GM19023 (cell line): ENCODE data around the gene ACSM2A.
"Not testable (repeated sequence)": the region's sequence is repeated elsewhere in the genome, so short reads cannot be mapped to it uniquely, and the experiment has no call there.

ENCODE experiments used
- ATAC-seq: cut with Tn5 transposase; IDR thresholded peaks from one replicate; pipeline ENCODE4 v1.9.1; 2021; ENCODE audit warnings: mild to moderate bottlenecking, moderate library complexity; ENCODE audit not compliant: unreplicated experiment

Gene ACSM2A, protein sequence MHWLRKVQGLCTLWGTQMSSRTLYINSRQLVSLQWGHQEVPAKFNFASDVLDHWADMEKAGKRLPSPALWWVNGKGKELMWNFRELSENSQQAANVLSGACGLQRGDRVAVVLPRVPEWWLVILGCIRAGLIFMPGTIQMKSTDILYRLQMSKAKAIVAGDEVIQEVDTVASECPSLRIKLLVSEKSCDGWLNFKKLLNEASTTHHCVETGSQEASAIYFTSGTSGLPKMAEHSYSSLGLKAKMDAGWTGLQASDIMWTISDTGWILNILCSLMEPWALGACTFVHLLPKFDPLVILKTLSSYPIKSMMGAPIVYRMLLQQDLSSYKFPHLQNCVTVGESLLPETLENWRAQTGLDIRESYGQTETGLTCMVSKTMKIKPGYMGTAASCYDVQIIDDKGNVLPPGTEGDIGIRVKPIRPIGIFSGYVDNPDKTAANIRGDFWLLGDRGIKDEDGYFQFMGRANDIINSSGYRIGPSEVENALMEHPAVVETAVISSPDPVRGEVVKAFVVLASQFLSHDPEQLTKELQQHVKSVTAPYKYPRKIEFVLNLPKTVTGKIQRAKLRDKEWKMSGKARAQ

DNA sequence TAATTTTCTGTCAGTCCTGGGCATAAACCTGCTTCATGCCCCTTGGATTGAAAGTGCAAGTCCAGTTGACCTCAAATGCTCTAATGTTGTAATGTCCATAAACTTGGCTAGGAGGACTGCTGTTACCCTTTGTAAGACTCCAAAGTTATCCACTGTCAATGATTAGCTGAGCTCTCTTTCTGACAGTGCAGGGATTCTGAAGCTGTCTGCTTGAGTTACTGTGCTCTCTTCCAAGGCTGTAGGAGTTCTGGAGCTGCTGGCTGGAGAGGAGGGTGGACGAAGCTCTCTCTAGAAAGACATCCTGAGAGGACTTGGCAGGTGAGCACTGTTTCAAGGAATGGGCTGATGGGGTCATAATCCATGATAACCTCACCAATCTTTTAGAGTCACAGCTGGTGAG, at the start of gene ACSM2A:
Gene ACSM2A (plus strand): TSS at position 158 of the 400 bp plus-strand sequence. CDS start 8,594 bp downstream, outside the sequence.
- ATAC-seq, result not testable (repeated sequence)

DNA sequence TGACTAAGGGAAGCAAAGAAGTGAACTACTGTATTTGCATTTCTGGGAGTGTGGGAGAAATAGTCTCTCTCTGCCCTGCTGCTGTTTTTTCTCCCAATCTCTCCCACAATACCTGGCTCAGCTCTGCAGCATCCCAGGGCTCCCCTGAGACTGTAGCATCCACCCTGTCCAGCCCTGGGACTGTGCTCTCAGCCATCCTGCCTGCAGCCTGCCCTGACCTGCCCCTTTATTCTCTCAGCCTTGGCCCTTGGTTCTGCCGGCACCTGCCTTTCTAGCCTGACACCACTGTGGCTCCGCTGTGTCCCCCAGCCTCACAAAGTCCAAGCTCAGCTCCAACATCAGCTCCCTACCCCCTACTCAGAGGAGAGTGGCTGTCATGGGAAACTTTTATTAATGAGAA, 48.7 kb upstream of the ACSM2A start:
- no peak for ATAC-seq

DNA sequence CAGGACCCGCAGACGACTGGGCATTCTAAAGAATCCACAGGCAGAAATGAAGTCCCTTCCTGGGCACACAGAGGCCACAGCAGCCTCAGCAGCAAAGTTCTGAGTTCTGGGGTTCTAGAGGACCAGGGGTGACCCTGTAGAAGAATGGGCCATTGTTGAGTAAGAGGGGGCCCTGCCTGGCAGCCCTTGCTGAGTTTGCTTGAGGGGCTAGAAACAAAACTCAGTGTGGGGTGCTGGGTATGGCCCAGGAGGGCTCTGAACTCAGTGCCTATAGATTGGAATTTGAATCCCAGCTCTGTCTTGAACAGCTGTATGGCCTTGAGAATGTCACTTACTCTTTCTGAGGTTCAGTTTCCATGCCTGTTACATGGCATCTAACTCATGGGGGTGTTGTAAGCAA, 46.7 kb upstream of the ACSM2A start, which contains the start of gene PDILT:
Gene PDILT (minus strand): TSS at position 101 of the 400 bp plus-strand sequence. CDS start 5,437 bp downstream, outside the sequence.
- ATAC-seq, result no peak

DNA sequence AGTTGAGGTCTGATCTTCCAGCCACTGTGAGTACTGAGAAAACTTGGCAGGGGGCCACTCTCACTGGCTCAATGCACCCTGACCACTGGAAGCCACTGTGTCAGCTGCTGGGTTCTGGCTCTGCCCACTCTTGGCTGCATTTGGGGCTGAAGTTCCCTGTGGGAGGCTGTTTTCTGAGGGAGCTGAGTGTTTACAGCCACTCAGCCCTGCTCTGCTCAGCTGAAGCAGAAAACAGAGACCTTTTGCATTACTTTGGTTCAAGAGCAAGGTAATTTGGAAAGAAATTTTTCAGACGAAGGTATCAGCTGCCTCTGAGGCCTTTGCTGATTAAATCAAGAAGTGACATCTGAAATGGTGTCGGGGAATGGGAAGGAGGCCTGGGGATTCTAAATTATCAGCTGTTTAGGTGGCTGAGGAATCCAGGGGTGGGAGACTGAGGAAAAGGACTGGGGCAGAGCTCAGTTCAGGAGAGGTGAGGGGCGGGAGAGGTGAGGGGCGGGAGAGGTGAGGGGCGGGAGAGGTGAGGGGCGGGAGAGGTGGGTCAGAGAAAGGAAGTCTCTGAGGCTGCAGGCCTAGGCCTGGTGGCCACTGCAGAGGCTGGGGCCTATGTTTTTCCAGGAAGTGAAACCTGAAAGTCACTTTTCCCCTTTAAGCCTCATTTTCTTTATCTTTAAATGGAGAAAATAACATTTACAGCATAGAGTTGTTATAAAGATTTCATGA, 41.8 kb upstream of the ACSM2A start, which contains the start of gene ACSM5:
Gene ACSM5 (plus strand): TSS at position 137 of the 723 bp plus-strand sequence. CDS start 1,951 bp downstream, outside the sequence.
- no peak for ATAC-seq

DNA sequence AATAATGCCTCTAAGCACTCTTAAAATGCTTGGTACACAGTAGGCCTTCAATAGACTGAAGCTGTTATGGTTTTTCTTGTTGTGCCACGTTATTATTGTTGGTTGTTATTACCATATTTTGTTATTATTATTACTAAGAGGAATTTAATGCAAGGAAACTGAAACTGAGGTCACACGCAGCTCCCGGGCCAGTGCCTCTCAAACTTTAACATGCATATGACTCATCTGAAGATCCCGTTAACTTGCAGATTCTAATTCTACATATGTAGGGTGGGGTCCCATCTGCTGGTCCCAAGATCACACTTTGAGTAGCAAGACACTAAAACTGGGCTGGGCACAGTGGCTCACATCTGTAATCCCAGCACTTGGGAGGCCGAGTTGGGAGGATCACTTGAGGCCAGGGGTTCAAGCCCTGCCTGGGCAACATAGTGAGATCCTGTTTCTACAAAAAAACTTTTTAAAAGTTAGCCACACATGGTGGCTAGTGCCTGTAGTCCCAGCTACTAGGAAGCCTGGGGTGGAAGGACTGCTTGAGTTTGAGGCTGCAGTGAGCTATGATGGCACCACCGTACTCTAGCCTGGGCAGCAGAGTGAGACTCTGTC, 41.1 kb upstream of the ACSM2A start:
- no peak for ATAC-seq

DNA sequence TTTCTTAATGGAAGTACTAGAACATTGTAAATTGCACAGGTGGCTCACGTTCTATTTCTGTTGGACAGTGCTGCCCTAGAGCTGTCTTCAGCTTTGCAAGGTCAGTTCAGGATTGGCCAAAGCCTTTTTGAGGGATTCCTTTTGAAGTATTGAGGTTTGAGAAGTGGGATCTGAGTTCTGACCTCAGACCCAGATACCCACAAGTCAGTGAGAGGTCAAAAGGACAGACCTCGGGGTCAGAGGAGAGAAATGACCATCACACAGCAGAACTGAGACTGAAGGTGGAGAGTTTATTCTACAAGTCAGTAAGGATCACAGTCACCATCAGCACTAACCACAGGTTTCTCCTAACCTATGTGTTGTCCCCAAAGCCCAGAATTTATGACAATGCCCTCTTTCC, 40.3 kb upstream of the ACSM2A start:
- ATAC-seq, result no peak

DNA sequence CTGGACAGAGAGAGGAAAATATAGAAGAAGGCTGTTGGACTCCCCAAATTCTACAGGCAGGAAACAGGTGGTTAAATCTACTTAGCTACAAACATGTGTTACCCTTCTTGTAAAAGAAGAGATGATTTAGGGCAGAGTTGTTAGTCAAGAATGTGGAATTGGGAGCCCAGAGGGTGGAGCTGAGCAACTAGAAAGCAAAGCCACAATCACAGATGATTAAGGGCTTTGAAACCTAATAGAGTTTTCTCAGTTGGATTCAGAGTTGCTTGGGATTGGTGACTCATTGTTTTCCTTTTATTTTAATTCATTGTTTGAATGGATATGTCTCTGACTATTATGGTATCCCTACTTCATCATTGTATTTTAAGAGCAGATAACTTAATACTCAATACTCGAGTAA, 35.8 kb upstream of the ACSM2A start:
- no peak for ATAC-seq

DNA sequence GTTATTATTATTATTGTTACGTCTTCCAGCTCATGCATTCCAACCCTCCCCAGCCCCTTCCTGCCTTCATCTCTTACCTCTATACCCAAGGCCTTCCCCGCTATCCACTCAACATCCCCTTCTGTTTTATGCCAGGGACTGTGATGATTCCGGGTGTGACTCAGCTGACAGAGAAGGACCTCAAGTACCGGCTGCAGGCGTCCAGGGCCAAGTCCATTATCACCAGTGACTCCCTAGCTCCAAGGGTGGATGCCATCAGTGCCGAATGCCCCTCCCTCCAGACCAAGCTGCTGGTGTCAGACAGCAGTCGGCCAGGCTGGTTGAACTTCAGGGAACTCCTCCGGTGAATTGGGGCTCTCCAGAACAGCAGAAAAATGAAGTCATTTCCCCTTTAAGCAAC, 32.2 kb upstream of the ACSM2A start:
- ATAC-seq, result not testable (repeated sequence)

DNA sequence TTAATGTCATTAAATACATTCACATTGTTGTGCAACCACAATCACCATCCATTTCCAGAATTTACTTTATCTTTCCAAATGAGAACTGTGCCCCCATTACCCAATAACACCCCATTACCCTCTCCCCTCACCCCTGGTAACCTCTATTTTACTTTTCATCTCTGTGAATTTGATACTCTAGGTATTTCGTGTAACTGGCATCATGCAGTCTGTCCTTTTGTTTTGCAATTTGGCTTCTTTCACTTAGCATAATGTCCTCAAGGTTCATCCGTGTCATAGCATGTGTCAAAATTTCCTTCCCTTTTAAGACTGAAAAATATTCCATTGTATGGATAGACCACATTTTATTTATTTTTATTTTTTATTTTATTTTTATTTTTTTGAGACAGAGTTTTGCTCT, 29.6 kb upstream of the ACSM2A start:
- not testable (repeated sequence) for ATAC-seq

DNA sequence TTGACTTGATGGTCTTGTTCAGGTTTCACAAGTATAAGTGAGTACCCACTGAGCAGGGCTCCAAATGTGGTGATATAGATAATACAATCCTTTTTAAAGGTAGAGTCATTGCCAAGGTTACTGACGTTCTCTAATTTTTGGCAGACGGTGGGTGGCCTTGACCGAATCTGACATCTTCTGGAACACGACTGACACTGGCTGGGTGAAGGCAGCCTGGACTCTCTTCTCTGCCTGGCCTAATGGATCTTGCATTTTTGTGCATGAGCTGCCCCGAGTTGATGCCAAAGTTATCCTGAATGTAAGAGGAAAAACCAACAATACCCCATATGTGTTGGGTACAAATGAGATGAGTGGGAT, 27.6 kb upstream of the ACSM2A start:
- ATAC-seq, result not testable (repeated sequence)

DNA sequence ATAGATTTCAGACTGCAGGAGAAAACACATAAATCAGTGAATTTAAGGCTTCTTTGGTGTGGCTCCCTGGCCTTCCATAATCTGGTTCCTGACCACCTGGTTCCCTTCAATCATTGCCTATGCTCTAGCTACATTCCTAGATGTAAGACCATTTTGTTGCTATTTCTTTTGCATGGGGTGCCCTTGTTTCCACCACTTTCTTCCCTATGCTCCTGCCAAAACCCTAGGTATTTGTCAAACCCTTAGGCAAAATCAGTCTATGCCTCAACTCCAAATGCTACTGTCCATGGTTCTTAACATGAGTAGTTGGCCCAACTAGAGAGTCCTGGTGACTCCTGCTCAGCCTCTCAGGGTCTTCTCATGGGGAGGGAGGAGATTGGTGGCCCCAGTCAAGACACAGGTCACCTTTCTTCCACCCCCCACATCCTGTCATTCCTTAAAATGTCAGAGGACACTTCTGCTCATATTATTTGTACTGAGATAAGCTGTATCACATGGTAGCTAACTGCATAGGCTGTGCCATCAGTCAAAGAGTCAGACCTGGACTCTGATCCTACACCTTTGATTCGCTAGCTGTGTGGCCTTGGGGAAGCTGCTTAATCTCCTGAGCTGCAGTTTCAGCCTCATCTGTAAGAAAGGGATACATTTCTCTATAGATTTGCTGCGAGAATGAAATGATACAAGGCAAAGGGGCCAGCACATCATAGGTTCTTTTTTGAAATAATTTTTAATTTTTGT, 27.0 kb upstream of the ACSM2A start:
- no peak for ATAC-seq

DNA sequence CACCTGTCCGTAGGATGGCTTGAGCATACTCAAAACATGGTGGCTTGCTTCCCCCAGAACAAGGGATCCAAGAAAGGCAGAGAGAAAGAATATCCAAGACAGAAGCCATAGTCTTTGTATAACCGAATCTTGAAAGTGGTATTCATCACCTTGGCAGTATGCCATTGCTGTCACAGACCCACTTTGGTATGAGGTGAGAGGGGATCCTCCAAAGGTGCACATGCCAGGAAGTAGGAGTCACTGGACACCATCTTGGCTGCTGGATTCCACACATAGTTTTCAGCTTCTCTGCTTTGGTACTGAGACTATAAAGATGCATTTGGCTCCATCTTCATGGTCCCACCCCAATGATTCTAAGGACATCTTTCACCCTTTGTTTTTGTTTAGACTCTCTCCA, 23.9 kb upstream of the ACSM2A start:
- ATAC-seq, result not testable (repeated sequence)

DNA sequence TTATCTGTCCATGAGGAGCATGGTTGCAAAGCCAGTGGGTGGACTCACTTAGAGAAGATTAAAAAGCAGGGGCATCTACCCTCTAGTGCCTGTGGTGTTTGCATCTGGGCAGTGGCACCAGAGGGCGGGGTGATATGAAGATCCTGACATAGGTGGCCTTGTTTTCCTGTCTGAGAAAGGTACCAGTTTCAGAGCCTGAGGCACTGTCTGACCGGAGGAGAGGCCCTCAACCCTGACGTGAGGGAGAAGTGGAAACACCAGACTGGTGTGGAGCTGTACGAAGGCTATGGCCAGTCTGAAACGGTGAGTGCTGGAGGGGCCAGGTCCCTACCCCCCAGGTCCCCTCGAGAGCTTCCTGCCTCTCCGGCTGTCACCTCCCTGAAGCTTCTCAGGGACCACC, 21.8 kb upstream of the ACSM2A start:
- ATAC-seq, result not testable (repeated sequence)

DNA sequence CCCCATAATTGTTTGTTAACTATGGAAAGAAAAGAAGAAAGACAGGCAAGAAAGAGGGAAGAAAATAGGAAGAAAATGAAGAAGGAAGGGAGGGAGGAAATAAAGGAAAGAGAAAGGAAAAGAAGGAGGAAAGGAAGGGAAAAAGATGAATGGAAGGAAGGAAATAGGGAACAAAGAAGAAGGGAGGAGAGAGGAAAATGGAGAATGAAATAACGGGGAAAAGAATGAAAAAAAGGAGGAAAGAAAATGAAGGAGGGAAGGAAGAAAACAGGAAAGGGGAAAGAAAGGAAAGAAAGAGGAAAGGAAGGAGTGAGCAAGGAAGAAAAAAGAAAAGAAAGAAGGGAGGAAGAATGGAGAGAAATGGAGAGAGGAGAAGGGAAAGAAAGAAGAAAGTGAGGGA, 20.8 kb upstream of the ACSM2A start:
- ATAC-seq, result not testable (repeated sequence)

DNA sequence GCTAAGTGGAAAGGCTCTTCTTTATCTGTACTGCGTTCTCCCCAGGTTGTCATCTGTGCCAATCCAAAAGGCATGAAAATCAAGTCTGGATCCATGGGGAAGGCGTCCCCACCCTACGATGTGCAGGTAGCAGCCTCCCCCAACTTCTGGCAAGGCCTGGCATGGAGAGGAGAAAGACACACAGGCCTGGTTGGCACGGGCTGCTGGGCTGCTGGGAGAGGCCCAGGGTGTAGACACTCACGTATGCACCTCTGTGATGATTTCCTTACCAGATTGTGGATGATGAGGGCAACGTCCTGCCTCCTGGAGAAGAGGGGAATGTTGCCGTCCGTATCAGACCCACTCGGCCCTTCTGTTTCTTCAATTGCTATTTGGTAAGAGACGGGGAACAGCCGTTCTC, 20.4 kb upstream of the ACSM2A start:
- no peak for ATAC-seq

DNA sequence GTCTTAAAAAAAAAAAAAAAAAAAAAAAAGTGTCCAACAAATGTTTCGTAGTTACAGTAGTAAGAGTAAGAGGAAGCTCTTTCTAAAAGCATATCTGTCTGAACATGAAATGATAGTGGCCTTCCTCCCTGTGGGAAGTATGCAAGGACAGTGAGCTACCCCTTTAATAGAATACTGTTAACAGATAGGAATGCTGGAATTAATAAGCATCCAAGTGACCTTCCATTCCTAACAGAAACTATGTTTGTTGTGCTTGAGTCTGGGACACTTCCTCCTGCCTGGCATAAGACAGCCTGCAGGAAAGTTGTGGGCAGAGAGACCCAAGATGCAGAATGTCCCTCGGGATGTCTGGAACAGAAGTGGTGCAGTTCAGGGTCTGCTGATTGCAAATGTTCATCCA, 12.4 kb upstream of the ACSM2A start:
- ATAC-seq, result not testable (repeated sequence)

DNA sequence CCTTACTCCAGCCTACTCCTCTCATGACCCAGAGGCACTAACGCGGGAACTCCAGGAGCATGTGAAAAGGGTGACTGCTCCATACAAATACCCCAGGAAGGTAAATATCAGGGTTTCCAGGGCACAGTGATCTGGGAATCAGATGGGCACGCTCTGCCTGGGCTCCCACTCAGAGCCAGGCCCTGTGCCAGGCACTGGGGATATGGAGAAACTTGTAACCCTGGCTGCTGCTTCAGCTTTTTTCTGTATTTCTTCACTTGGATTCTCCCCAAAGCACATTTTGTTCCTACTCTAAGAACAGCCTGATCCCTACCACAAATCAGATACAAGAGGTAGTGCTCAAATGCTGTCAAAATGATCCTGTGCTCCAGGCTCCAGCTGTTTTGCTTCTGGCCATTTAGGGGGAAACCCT, 11.5 kb upstream of the ACSM2A start:
- ATAC-seq, result not testable (repeated sequence)

DNA sequence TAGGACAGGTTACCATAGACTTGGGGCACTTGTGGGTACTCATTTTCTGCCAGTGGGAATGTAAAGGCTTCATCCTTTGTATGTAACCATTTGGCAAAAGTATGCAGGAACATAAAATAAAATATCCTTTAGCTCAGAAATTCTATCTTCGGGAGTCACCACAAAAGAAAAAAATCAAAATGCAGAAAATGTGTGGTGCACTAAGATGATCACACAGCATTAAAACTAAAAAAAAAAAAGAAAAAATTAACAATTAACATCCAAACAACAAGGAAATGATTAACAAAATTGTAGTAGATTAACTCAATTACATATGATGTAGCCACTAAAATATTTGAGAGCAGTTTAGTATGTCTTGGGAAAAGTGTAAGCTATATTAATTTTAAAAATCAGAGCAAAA, 10.6 kb upstream of the ACSM2A start:
- not testable (repeated sequence) for ATAC-seq

DNA sequence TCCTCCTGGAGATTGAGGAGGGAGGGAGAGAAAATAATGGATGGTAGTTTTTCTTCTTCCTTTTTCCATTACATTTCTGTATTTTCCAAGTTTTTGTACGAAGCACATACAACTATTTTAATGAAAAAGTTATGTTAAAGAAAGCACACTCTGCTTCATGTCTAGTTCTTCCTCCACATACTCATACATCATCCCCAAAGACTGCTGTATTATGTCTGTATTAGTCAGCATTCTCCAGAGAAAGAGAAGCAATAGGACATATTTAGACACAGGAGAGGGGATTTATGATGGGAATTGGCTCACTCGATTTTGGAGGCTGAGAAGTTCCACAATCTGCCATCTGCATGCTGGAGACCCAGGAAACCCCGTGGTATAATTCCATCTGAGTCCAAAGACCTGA, 10.1 kb upstream of the ACSM2A start:
- ATAC-seq, result no peak

DNA sequence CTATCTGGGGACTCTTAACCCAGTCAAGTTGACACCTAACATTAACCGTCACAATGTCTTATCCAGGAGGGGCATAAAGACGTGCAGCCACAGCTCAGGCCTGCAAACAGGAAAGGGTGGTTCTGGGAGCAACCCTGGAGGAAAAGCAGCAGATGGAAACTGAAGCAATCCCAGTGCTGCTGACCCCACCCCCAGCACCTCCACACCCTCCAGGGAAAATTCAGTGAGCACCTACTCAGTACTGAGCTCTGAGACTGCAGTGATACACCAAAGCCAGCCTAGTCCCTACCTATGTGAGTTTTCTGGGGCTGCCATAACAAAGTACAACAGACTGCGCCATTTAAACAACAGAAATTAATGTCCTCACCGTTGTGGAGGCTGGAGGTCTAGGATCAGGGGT, 9.5 kb upstream of the ACSM2A start:
- not testable (repeated sequence) for ATAC-seq
